Anterior cingulate cortex (tissue), 58 donors: ENCODE data around the gene PIK3R2.
"Not testable (repeated sequence)": the region's sequence is repeated elsewhere in the genome, so short reads cannot be mapped to it uniquely, and the experiment has no call there.

Experiments used
- DNase-seq, 58 donors: peaks; one replicate each; lab custom pipeline; 2025; lab: John Stamatoyannopoulos, UW

The PIK3R2 gene

DNA sequence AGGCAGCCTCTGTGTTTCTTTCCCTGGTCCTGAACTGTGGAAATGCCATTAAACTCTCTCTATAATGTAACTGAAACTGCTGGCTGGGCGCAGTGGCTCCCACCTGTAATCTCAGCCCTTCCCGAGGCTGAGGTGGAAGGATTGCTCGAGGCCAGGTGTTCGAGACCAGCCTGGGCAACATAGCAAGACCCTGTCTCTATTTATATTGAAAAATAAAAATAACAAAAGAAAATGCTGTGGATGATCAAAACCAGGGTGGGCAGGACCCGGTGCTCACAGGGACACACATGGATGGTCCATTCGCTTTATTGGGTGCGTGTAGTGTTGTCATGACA, 43.5 kb downstream of the PIK3R2 start:
- no peak for DNase-seq

DNA sequence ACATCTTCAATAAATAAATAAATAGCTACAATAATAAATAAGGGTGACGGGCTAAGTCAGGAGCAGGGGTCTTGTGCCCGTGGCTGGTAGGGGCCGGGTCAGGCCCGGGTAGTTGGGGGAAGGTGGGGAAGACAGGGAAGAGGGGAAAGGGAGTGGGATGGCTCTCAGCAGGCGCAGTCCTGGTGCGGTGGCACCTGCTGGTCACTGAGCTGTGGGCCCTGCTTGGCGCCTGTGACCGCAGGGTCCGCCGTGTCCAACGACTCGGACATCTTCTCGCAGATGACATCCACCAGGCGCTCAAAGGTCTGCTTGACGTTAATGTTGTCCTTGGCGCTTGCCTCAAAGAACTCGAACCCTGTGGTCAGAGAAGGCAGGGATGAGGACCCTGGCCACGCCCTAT, 44.3 kb downstream of the PIK3R2 start:
- DNase-seq, result no peak

DNA sequence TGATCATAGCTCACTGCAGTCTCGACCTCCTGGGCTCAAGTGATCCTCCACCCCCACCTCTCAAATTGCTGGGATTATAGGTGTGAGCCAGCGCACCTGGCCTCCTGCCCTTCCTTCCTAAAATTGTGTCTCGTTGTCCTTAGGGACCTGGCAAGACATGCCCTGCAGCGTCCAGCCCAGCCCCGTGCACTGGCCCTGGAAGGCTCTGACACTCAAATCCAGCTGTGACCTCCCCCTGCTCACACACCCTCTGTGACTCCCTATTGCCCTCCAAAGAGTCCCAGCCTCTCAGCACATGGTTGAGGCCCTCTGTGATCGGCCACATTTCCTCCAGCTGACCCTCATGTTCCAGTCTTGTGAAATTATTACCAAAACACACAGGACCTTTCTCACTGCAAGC, 45.0 kb downstream of the PIK3R2 start:
- no peak for DNase-seq

DNA sequence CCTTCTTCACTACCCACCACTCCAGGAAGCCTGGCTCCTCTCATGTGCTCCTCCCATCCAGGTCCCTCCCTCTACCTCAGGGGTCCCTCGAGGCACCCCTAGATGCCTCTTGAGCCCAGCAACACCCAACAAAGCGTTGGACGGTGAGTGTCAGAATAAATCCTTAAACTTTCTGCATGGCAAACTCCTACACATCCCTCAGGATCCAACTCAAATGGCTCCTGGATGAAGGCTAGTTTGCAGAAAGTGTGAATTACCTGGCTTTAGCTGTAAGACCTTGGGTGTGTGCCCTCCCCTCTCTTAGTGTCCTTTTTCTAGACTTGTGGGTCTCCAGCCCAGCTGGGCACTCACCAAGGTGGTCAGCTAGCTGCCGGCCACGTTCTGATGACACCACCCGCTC, 45.4 kb downstream of the PIK3R2 start:
- no peak for DNase-seq

DNA sequence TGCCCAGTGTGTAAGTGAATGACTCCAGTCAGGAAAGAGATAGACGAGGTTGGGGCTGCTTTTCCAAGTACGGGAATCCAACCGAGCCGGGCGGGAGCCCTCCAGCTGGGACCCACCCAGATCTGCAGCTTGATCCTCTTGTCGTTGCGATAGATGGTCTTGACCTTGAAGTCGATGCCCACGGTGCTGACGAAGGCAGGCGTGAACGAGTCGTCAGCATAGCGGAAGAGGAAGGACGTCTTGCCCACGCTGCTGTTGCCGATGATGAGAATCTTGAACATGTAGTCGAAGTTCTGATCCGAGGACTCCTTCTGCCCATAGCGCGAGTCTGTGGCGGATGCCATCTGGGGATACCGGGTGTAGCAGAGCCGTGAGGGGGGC, 49.4 kb downstream of the PIK3R2 start:
- peak in 8 of 58 donors; percentile 34 to 58 (median 48) for DNase-seq

DNA sequence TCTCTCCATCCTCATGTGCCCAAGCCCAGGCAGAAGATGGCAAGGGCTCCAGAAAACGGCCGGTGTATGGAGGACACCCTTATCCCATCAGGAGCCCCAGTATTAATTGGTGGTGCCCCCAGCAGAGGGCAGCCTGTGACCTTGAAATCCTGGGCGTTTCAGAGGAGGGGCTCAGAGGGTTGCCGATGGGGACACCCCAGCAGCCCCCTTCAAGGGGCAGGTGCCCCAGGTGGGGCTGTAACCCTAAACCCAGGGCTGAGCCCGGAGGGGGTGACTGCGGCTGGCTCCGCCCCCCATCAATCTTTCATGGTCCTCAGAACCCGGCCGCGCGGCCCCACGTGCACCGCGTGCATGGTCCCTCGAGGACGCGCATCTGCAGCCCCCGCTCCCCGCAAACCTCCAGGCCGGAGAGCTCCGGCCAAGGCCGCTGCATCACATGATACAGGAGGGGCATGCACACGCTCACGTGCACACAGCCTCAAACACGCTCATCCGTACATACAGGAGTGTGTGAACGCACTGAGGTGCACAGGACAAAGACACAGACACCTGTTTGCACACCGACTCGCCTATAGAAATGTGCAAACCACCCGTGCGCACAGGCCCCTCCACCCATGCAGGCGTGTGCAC, 49.9 kb downstream of the PIK3R2 start:
- DNase-seq, result peak in 42 of 58 donors; percentile 5 to 66 (median 46)

DNA sequence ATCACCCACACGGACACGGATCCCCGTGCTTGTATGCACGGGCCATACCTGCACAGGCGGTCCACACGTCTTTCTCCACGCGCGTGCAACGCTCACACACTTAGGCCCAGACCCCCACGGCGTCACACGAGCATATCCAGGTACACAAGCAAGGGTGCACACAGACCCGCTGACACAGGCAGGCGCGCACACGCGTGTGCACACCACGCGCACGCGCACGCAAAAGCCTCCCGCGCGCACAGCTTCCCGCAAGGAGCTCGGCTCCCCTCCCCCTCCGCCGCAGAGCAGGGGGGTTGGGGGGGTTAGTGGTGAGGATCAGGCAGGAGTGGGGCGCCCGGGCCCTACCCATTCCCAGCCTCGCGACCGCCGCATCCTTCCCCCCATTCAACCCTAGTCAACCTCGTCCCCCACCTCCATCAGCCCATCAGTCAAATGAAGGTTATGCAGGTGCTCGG, 50.5 kb downstream of the PIK3R2 start:
- peak in 37 of 58 donors; percentile 31 to 82 (median 63) for DNase-seq

DNA sequence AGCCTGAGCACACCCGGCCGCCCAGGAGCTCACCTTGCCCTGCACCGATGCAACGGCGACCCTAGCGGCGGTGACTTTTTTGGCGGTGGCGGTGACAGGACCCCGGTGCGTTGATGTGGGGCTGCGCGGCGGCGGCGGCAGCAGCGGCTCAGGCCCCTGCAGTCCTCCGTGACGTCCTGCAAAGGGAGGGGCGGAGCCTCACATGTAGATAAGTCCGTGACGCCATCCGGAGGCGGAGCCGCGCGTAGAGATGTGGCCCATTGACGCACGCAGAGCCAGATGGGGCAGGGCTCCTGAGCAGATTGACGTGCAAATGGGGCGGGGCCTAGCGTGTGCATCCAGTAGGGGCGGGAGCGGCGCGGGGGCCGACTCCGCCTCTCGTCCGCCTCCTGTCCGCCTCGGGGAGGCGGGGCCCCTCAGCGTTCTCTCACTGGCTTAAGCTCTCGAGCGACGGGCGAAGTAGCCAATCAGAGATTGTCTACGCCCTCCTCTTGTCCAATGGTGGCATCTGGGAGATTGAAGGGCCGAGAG, 51.0 kb downstream of the PIK3R2 start, which contains the start of gene RAB3A:
TSS of gene RAB3A (minus strand) at position 180 of the 531 bp plus-strand sequence. CDS start 1,302 bp downstream, outside the sequence.
- peak; percentile 77 to 100 (median 100) for DNase-seq

DNA sequence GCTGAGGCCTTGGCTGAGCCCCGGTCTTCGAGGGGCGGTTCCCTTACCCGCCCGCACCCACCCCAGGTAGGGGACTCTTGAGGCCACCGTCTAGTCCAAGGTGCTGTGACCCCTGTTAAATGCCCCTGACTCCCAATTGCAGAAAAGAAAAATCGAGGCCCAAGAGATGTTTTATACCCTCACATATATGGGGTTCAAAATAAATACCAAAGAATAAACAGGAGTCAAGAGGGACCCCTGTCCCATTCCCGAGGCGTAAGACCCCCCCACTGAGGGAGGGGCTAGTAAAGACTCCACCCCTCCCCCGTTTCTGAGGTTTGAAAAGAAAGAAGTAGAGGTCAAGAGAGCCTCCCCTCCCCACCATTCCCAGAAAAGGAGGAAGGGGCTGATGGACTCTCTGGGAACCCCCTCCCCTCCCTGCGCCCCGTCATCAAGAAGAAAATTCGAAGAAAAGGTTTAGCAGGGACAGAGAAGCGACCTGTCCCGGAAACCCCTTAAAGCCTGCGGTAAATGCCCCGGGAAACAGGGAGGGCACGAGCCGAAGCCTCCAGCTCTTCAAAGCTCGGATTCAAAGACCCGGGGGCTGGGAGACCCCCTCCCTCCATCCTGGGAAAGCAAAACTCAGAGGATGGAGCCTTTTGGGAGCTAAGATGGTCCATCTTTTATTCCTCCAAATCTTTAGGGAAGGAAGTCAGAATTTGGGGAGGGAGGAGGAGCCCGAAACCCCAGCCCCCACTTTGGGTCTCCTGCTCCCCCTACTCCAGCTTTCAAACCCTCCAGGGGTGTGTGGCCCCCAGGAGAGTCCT, 51.6 kb downstream of the PIK3R2 start:
- peak in 19 of 58 donors; percentile 43 to 81 (median 57) for DNase-seq

DNA sequence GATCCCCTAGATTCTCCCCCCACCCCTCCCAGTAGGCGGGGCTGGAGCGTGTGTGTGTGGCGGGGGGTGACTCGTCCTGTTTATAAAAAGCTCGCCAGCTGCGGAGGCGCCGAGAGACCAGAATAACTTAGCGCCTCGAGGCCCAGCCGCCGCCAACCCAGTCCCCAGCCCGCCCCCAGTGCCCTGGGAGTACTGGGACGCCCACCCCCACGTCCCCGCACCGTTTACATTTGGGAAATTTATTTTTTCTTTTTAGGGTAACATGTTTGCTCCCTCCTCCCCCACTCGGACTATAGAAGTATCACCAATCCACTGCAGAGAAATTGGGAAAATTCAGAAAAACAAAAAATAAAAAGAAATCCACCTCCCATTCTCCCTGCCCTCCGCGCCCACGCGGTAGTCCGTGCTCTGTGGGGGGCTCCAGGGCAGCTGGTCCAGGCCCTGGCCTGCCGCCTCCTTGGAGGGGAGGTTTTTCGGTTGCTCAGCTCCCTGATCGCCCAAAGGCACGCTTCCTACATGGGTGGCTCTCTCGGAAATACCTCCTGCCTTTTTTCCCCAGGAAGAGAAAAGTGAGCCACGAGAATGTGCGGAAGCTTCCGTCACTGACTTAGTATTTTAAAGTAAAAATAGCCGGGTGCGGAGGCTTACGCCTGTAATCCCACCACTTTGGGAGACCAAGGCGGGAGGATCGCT, 52.4 kb downstream of the PIK3R2 start:
- peak in 54 of 58 donors; percentile 37 to 83 (median 68) for DNase-seq

DNA sequence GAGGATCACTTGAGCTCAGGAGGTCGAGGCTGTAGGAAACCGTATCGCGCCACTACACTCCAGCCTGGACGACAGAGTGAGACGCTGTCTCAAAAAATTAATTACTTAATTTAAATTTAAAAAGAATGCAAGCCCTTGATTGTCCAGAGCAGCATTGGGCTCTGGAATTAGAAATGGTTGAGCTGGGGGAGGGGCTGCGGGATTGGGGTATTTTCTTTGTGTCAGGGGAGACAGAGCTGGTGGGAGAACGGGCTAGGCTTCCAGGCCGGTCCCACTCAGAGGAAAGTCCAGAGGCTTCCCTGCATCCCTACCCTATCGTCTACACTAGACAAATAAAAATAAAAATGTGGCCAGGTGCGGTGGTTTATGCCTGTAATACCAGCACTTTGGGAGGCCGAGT, 53.1 kb downstream of the PIK3R2 start:
- no peak for DNase-seq

DNA sequence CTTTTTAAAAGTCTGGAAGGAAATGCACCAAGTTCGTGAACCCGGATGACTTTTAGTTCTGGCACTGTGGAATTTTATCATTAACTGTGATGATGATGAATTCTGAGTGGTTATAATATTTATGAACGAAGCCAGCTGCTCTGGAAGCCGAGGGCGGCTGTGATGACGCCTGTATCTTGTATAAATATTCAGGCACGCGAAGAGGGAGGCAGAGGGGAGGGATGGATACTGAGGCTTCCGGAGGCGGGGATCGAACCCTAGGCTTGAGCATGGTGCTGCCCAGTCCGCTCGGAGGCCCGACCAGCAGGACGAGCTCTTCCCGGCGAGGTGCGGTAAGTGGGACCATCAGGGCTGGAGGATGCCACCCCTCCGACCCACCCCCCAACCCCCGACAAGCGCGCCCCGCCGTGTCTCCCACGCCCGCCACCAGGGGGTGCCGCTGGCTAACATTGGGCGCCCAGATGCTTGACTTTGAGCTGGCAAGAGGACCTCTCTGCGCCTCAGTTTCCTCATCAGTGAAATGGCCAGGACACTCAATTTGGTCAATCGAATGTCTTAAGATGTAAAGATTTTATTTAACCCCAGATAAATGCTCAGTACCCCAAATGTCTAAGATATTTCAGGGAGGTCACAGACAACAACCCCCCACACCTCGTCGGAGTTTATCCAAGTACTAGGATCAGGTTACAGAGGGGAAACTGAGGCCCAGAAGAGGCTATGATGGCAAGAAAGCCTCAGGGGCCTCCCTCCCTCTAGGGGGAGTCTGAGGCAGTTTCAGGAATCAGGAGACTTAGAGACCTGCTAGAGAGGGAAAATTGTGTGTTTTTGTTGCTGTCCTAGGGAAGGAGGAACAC, 55.4 kb downstream of the PIK3R2 start:
- DNase-seq, result peak in 3 of 58 donors; percentile 8 to 47 (median 38)

DNA sequence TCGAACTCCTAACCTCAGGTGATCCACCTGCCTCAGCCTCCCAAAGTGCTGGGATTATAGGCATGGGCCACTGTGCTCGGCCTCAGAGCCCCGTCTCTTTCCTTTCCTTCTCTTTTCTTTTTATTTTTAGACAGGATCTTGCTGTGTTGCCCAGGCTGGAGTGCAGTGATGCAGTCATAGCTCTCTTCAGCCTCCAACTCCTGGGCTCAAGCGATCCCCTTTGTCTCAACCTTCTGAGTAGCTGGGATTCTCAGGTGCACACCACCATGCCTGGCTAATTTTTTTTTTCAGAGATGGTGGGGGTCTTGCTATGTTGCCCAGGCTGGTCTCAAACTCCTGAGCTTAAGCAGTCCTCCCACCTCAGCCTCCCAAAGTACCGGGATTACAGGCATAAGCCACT, 56.9 kb downstream of the PIK3R2 start:
- not testable (repeated sequence) for DNase-seq

DNA sequence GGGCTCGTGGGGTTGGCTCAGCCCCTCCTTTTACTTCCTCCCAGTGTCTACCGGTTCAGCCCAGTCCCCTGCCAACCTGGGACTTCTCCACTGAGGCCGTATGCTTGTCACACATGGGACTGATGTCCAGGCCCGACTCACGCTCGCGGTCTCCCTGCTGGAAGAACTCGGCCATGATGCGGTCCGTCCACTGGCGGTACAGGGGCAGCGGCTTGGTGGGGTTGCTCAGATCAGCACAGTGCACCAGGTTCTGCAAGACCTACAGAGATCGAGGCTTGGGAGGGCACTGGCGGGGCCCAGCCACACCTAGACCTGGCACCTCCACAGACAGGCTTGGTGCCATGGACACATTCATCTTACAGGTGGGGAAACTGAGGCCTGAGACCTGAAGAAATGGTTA, 58.7 kb downstream of the PIK3R2 start:
- no peak for DNase-seq

DNA sequence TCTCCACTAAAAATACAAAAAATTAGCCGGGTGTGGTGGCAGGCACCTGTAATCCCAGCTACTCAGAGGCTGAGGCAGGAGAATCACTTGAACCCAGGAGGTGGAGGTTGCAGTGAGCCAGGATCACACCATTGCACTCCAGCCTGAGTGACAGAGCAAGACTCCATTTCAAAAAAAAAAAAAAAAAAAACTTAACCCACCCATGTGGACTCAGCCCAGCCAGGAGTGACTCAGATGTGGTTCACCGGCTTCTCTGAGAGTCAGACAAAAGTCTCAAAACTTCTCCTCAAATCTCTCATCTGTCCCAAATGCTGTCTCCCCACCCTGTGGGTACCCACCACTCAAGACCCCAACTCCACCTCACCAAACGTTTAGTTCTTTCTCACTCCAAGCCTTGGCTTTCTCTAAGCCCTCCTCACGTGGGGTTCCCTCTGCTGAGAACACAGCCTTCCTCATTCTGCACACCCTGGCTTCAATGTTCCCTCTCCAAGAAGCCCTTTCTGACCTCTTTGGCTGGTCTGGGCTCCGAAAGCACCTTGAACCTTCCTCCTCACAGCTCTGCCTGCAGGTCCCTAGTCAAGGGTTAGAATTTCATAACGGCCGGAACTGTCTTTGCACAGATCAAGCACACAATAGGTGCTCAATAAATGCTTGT, 61.9 kb downstream of the PIK3R2 start:
- DNase-seq, result no peak

DNA sequence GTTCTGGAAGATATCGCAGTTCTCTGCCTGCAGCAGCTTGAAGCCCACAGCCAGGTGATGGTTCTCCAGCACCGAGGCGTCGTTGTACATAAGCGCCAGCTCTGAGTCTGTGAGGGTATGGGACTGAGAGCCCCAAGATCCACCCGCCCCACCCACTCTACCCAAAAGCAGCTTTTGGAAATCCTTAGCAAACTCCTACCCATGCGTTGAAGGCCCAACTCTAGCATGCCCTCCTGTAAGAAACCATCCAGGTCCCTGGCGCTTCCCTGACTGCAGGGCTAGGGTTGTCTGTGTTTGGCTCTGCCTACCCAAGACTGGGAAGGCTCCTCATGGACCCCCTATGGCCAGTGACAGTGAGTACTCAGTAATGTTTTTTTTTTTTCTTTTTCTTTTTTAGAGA, 63.8 kb downstream of the PIK3R2 start:
- DNase-seq, result no peak

DNA sequence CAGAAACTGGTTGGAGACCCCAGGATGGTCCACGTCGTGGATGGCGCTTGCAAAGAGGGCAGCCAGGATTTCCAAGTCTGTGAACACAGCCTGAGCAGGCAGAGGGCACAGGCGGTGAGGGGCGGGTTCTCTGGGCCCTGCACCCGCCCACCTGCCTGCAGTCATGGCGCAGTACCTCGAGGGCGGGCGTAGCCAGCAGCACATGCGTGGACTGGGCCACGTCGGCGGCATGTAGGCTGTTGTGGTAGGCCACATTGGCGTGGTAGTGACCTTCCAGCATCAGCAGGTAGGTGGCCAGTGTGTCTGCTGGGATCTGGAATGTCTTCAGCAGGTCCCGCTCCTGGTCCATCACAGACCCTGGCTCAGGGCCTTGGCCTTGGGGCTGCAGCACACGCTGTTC, 65.2 kb downstream of the PIK3R2 start:
- no peak for DNase-seq

DNA sequence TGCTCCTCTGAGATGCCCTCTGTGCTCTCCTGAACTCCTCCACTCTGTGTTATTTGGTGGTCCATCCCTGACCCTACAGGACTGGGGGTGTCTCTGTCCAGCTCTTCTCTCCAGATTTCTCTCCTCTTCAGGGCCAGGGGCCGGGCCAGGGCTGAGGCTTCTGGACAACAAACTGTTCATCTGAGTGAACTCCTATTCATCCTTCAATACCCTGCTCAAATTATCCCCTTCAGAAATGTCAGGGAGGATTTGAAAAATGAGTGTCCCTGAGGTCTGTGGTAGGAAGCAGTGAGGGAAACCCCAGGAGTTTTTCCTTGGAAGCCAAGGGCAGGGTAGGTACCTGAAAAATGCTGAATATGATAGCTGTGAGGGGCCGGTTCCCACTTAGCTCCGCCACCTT, 65.6 kb downstream of the PIK3R2 start:
- DNase-seq, result no peak
